ENCODE results near the gene CRELD1.

The CRELD1 gene

GRCh38 chr3:9908286-9908685 is 25.3 kb upstream of the CRELD1 start:
- H3K27me3 ChIP-seq (ENCODE audit: control insufficient read depth, insufficient read depth, low read length), result no peaks in the 10 kb centered on the region
- H3K4me3 ChIP-seq (ENCODE audit: low read depth, low read length), result no peak overlapping the region
- no peak overlapping the region for H3K9ac ChIP-seq (ENCODE audit: low read length)
- peaks cover 12% of the 10 kb centered on the region for H3K9me3 ChIP-seq (ENCODE audit: control insufficient read depth, insufficient read depth, low read depth, low read length)
- H3K36me3 ChIP-seq (ENCODE audit: control insufficient read depth, insufficient read depth, low read length), result no peaks in the 10 kb centered on the region
- H3K27ac ChIP-seq (ENCODE audit: low read depth, low read length), result no peak overlapping the region
- peaks cover 2% of the 10 kb centered on the region for H3K4me1 ChIP-seq (ENCODE audit: control insufficient read depth, insufficient read depth, low read length)

DNA sequence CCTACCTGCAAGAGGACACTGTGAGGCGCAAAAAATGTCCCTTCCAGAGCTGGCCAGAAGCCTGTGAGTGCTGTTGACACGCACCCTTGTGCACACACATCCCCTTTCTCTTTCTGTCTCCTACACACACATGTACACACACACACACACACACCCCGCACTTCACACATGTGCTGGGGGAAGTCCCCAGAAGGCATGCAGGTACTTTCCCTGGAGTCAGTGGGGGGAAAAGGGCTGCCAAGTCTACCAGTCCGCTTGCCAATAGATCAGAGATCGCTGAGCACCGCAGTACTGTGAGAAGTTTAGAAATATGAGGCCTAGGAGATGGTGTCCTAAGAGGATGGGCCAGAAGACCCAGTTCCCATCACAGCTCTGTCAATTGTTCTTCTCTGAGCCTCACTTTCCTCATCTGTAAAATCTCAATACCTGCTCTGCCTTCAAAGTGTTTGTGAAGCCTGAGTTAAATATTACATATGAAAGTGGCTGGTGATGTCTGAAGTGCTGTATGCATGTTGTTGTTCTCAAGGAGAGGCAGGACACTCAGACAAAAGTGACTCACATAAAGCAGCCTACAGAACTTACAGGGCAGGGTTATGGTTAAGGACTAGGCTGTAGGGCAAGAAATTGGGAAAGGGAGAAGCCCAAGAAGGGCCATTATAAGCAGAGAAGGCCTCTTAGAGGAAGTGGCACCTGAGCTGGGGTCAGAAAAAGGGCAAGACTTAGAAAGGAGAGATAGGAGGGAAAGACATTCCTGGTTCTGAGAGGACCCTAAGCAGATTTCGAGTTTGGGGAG is 24.2 kb upstream of the CRELD1 start:
- H3K27ac ChIP-seq (ENCODE audit: low read depth, low read length), result no peak overlapping the region
- no peaks in the 10 kb centered on the region for H3K36me3 ChIP-seq (ENCODE audit: control insufficient read depth, insufficient read depth, low read length)

DNA sequence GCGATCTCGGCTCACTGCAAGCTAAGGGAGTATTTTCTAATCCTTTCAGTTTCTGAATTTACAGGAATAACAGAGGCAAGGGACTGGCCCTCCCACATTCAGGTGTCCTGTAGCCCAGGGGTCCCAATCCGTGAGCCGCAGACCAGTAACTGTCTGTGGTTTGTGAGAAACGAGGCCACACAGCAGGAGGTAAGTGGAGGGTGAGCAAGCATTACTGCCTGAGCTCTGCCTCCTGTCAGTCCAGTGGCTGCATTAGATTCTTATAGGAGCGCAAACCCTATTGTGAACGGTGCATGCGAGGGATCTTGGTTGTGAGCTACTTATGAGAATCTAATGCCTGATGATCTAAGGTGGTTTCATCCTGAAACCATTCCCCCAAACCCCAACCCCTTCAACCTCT is 21.8 kb upstream of the CRELD1 start:
- Histone ChIP-seq H3K27me3 (ENCODE audit: control insufficient read depth, insufficient read depth, low read length) (peaks cover 10% of the 10 kb centered on the region), H3K9me3 (ENCODE audit: control insufficient read depth, insufficient read depth, low read depth, low read length) (peaks cover 12% of the 10 kb centered on the region), H3K27ac (ENCODE audit: low read depth, low read length) (no peak overlapping the region), H3K9ac (ENCODE audit: low read length) (no peak overlapping the region), H3K36me3 (ENCODE audit: control insufficient read depth, insufficient read depth, low read length) (no peaks in the 10 kb centered on the region), H3K4me3 (ENCODE audit: low read depth, low read length) (no peak overlapping the region), H3K4me1 (ENCODE audit: control insufficient read depth, insufficient read depth, low read length) (peaks cover 11% of the 10 kb centered on the region)

More for the DNA sequence above, 24.2 kb upstream of the CRELD1 start:
- Histone ChIP-seq H3K9me3 (ENCODE audit: control insufficient read depth, insufficient read depth, low read depth, low read length) (peaks cover 12% of the 10 kb centered on the region), H3K9ac (ENCODE audit: low read length) (no peak overlapping the region), H3K4me1 (ENCODE audit: control insufficient read depth, insufficient read depth, low read length) (no peaks in the 10 kb centered on the region), H3K27me3 (ENCODE audit: control insufficient read depth, insufficient read depth, low read length) (peaks cover 1% of the 10 kb centered on the region), H3K4me3 (ENCODE audit: low read depth, low read length) (no peak overlapping the region)

DNA sequence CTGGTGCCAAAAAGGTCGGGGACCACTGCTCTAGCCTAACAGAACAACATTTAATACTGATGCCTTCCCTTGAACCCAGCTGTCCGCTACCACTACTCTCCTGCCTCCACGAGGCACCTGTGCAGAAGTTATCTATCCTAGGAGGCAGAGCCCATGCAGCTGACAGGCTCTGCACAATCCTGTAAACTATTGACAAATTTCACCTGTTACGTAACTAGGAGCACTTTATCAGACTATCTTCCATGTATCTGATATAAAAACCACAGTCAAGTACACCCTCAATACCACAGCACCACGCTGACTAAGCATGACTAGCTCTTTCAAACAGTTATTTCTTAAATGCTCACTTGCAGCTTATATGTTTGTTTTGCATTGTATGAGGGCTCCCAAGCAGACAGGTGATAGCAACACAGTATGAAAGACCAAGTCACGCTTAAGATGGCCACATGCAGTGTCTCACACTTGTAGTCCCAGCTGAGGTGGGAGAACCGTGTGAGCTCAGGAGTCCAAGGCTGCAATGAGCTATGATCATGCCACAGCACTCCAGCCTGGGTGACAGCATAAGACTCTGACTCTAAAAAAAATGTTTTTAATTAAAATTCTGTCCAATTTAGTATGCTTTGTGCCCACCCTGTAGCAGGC is 21.2 kb upstream of the CRELD1 start:
- H3K9ac ChIP-seq (ENCODE audit: low read length), result no peak overlapping the region
- H3K27ac ChIP-seq (ENCODE audit: low read depth, low read length), result no peak overlapping the region
- H3K9me3 ChIP-seq (ENCODE audit: control insufficient read depth, insufficient read depth, low read depth, low read length), result peaks cover 12% of the 10 kb centered on the region
- H3K4me3 ChIP-seq (ENCODE audit: low read depth, low read length), result no peak overlapping the region
- peaks cover 15% of the 10 kb centered on the region for H3K4me1 ChIP-seq (ENCODE audit: control insufficient read depth, insufficient read depth, low read length)
- H3K36me3 ChIP-seq (ENCODE audit: control insufficient read depth, insufficient read depth, low read length), result no peaks in the 10 kb centered on the region
- H3K27me3 ChIP-seq (ENCODE audit: control insufficient read depth, insufficient read depth, low read length), result peaks cover 10% of the 10 kb centered on the region

DNA sequence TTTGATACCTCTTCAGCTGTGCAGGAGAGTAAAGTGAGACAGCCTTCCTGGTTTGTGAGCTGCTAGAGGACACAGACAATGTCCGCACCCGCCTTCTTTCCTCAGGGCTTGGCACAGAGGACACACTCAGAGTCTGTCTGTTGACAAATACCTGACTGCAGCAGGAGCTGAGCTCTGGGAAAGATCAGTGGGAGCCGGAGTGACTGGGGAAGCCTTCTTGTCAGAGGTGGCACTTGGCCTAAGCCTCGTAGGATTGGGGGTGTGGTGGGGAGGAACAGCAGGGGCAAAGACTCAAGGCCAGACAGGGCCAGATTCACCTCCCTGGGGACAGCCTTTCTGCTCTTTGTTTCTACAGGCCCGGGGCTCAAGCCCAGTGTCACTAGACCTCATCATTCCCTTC is 20.0 kb upstream of the CRELD1 start:
- peaks cover 10% of the 10 kb centered on the region for H3K27me3 ChIP-seq (ENCODE audit: control insufficient read depth, insufficient read depth, low read length)
- no peaks in the 10 kb centered on the region for H3K36me3 ChIP-seq (ENCODE audit: control insufficient read depth, insufficient read depth, low read length)
- H3K4me3 ChIP-seq (ENCODE audit: low read depth, low read length), result no peak overlapping the region
- H3K27ac ChIP-seq (ENCODE audit: low read depth, low read length), result no peak overlapping the region
- peaks cover 17% of the 10 kb centered on the region for H3K4me1 ChIP-seq (ENCODE audit: control insufficient read depth, insufficient read depth, low read length)
- H3K9ac ChIP-seq (ENCODE audit: low read length), result no peak overlapping the region
- H3K9me3 ChIP-seq (ENCODE audit: control insufficient read depth, insufficient read depth, low read depth, low read length), result peaks cover 12% of the 10 kb centered on the region

DNA sequence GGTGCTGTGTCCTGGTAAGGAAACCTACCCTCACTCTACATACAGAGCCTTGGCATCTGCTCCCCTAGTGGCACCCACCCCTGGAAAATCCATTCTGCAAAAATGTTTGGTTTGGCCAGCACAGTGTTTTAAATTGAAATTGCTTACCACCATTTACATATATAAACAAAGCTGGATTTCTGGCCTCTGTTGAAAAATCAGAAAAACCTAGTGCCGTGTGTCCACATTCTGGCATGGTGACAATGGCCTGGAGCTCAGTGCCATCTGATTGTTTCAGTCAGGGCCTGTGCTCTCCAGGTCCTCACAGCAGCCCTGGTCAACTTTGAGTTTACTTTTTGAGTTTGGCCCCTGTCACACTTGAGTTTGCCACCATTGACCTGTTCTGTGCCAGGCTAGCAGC is 19.6 kb upstream of the CRELD1 start:
- Histone ChIP-seq H3K4me3 (ENCODE audit: low read depth, low read length) (no peak overlapping the region), H3K27ac (ENCODE audit: low read depth, low read length) (no peak overlapping the region), H3K9ac (ENCODE audit: low read length) (no peak overlapping the region), H3K27me3 (ENCODE audit: control insufficient read depth, insufficient read depth, low read length) (peaks cover 10% of the 10 kb centered on the region), H3K9me3 (ENCODE audit: control insufficient read depth, insufficient read depth, low read depth, low read length) (peaks cover 12% of the 10 kb centered on the region), H3K4me1 (ENCODE audit: control insufficient read depth, insufficient read depth, low read length) (peaks cover 17% of the 10 kb centered on the region), H3K36me3 (ENCODE audit: control insufficient read depth, insufficient read depth, low read length) (no peaks in the 10 kb centered on the region)

DNA sequence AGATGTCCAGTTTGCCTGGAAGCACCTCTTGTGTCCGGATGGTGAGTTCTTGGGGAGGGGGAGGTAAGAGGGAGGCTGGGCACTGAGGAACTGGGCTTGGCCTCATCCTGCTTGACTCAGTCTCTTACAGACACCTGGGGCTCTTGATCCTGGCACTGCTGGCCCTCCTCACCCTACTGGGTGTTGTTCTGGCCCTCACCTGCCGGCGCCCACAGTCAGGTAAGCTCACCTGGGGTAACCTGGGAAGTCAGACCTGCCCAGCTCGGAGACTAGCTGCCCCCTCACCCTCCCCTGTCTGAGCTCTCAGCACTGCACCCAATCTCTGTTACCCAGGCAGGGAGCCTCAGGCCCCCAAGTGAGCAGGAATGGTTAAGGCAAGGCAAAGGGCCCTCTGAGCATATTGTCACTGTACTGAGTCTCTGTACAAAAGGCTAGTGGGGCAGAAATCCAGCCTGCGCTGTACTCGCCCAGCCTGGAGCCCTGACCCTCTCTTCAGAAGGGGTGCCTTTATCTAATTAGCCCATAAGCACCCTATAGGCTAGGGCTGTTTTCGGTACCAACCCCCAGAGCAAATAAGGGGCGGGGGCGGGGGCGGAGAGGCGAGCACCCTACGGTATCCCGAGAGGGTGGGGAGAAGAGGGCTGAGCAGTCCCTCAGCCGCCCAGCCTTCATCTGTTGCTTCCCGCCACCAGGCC is 18.9 kb upstream of the CRELD1 start:
- H3K4me3 ChIP-seq (ENCODE audit: low read depth, low read length), result peak overlapping the region; percentile 81
- peak overlapping the region; percentile 67 for H3K9ac ChIP-seq (ENCODE audit: low read length)
- H3K27me3 ChIP-seq (ENCODE audit: control insufficient read depth, insufficient read depth, low read length), result peaks cover 10% of the 10 kb centered on the region
- no peaks in the 10 kb centered on the region for H3K36me3 ChIP-seq (ENCODE audit: control insufficient read depth, insufficient read depth, low read length)
- no peak overlapping the region for H3K27ac ChIP-seq (ENCODE audit: low read depth, low read length)
- H3K9me3 ChIP-seq (ENCODE audit: control insufficient read depth, insufficient read depth, low read depth, low read length), result peaks cover 12% of the 10 kb centered on the region
- peaks cover 17% of the 10 kb centered on the region for H3K4me1 ChIP-seq (ENCODE audit: control insufficient read depth, insufficient read depth, low read length)

GRCh38 chr3:9915254-9916141 is 18.1 kb upstream of the CRELD1 start:
- peak overlapping the region; percentile 67 for H3K9ac ChIP-seq (ENCODE audit: low read length)
- H3K36me3 ChIP-seq (ENCODE audit: control insufficient read depth, insufficient read depth, low read length), result no peaks in the 10 kb centered on the region
- peaks cover 12% of the 10 kb centered on the region for H3K9me3 ChIP-seq (ENCODE audit: control insufficient read depth, insufficient read depth, low read depth, low read length)
- peak overlapping the region; percentile 81 for H3K4me3 ChIP-seq (ENCODE audit: low read depth, low read length)
- peaks cover 17% of the 10 kb centered on the region for H3K4me1 ChIP-seq (ENCODE audit: control insufficient read depth, insufficient read depth, low read length)
- H3K27me3 ChIP-seq (ENCODE audit: control insufficient read depth, insufficient read depth, low read length), result peaks cover 10% of the 10 kb centered on the region
- H3K27ac ChIP-seq (ENCODE audit: low read depth, low read length), result no peak overlapping the region

DNA sequence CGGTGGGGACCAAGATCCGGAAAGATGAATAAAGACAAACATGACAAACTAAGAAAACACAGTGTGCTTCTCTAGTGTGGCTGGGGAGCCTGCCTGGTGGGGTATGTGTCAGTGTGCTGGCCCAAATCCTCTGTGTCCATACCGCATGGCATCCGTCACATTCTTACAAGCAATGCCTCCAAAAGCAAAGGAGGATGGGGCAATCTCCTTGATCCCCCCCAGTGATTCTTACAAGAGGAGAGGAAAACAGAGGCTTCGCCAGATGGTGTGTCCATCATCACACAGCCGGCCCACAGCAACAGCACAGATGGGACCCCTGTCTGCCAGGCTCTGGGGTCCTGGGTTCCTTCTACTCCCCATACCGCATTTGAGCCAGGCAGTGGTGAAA is 17.3 kb upstream of the CRELD1 start:
- H3K27me3 ChIP-seq (ENCODE audit: control insufficient read depth, insufficient read depth, low read length), result peaks cover 10% of the 10 kb centered on the region
- no peaks in the 10 kb centered on the region for H3K36me3 ChIP-seq (ENCODE audit: control insufficient read depth, insufficient read depth, low read length)
- peaks cover 17% of the 10 kb centered on the region for H3K4me1 ChIP-seq (ENCODE audit: control insufficient read depth, insufficient read depth, low read length)
- H3K27ac ChIP-seq (ENCODE audit: low read depth, low read length), result no peak overlapping the region
- H3K4me3 ChIP-seq (ENCODE audit: low read depth, low read length), result peak overlapping the region; percentile 37
- H3K9ac ChIP-seq (ENCODE audit: low read length), result no peak overlapping the region
- peaks cover 11% of the 10 kb centered on the region for H3K9me3 ChIP-seq (ENCODE audit: control insufficient read depth, insufficient read depth, low read depth, low read length)

DNA sequence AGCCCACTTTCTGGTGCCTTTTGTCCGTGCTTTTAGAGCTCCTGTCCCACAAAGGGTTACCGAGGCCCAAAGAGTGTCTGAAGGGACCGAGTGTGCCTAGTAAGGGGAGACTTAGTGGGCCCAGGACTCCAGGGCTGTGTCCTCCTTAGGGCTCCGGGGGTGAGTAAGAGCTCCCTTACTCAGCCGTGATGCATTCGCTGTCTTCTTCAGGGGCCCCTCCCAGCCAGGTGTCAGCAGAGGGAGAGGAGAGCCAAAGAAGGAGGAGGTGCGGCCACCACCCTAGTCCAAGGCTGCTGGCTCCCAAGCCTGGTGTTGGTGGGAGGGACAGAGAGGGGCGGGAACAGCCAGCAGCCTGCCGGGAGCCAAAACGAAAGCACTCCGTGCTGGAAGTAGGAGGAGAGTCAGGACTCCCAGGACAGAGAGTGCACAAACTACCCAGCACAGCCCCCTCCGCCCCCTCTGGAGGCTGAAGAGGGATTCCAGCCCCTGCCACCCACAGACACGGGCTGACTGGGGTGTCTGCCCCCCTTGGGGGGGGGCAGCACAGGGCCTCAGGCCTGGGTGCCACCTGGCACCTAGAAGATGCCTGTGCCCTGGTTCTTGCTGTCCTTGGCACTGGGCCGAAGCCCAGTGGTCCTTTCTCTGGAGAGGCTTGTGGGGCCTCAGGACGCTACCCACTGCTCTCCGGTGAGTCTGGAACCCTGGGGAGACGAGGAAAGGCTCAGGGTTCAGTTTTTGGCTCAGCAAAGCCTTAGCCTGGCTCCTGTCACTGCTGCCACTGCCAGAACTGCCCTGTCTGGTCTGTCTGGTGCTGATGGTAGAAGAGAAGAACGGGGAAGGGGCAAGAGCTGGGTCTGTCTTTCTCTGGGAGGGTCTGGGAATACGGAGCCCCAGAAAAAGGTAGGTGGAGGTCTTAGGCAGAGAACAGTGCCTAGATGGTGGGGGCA is 16.6 kb upstream of the CRELD1 start, which contains the start of gene IL17RC:
Gene IL17RC, plus strand, starts transcription at position 365 of the 947 bp plus-strand sequence. Its CDS starts 218 bp downstream, at position 583.
- H3K27ac ChIP-seq (ENCODE audit: low read depth, low read length), result no peak within 1 kb of the TSS
- peaks cover 17% of the 10 kb centered on the region for H3K4me1 ChIP-seq (ENCODE audit: control insufficient read depth, insufficient read depth, low read length)
- peaks cover 6% of the 10 kb centered on the region; the same call in 1 of the 2 replicates for H3K9me3 ChIP-seq (ENCODE audit: control insufficient read depth, insufficient read depth, low read depth, low read length)
- no peaks in the 10 kb centered on the region for H3K36me3 ChIP-seq (ENCODE audit: control insufficient read depth, insufficient read depth, low read length)
- peak within 1 kb of the TSS; percentile 67 for H3K9ac ChIP-seq (ENCODE audit: low read length)
- peaks cover 10% of the 10 kb centered on the region for H3K27me3 ChIP-seq (ENCODE audit: control insufficient read depth, insufficient read depth, low read length)
- peak within 1 kb of the TSS; percentile 81 for H3K4me3 ChIP-seq (ENCODE audit: low read depth, low read length)
